SK-N-SH treated with all-trans-retinoic acid at 6 μM for 48 hours (cell line): ENCODE measurements around the gene ESPNL.

ENCODE experiments used
- ARNTL ChIP-seq: fragments of 450-650 bp; formaldehyde crosslinking; IDR thresholded peaks from 2 replicates; pipeline ENCODE4 v1.5.0; 2020; ENCODE audit warnings: low read depth, mild to moderate bottlenecking, moderate library complexity, borderline replicate concordance
- ISL1 ChIP-seq: fragments of 250-450 bp; sonication (Bioruptor Pico); IDR thresholded peaks from 2 replicates; pipeline ENCODE4 v2.1.2; 2022; ENCODE audit warnings: mild to moderate bottlenecking, moderate library complexity
- ZFP3 ChIP-seq: fragments of 250-450 bp; sonication (Bioruptor Pico); IDR thresholded peaks from 2 replicates; pipeline ENCODE4 v1.5.0; 2020; ENCODE audit warnings: mild to moderate bottlenecking, moderate library complexity
- ZFP30 ChIP-seq: fragments of 450-650 bp; formaldehyde crosslinking; IDR thresholded peaks from 2 replicates; pipeline ENCODE4 v1.5.0; 2022; ENCODE audit warnings: mild to moderate bottlenecking, moderate library complexity
- TF ChIP-seq, protein P1 (sequence below): fragments of 250-450 bp; sonication (Bioruptor Pico); IDR thresholded peaks from 2 replicates; pipeline ENCODE4 v1.5.1; 2020; ENCODE audit warnings: low read depth, mild to moderate bottlenecking, moderate library complexity
- TF ChIP-seq, protein P2 (sequence below): fragments of 250-450 bp; sonication (Bioruptor Pico); IDR thresholded peaks from 2 replicates; pipeline ENCODE4 v1.5.1; 2021; ENCODE audit warnings: mild to moderate bottlenecking, moderate library complexity
- TF ChIP-seq, protein P3 (sequence below): fragments of 250-450 bp; sonication (Bioruptor Pico); IDR thresholded peaks from 2 replicates; pipeline ENCODE4 v1.8.0; 2021; ENCODE audit warnings: low read depth, mild to moderate bottlenecking, moderate library complexity, borderline replicate concordance
- TF ChIP-seq, protein P4 (sequence below): fragments of 250-450 bp; sonication (Bioruptor Pico); IDR thresholded peaks from 2 replicates; pipeline ENCODE4 v1.8.0; 2020; ENCODE audit warnings: mild to moderate bottlenecking, moderate library complexity, borderline replicate concordance

DNA sequence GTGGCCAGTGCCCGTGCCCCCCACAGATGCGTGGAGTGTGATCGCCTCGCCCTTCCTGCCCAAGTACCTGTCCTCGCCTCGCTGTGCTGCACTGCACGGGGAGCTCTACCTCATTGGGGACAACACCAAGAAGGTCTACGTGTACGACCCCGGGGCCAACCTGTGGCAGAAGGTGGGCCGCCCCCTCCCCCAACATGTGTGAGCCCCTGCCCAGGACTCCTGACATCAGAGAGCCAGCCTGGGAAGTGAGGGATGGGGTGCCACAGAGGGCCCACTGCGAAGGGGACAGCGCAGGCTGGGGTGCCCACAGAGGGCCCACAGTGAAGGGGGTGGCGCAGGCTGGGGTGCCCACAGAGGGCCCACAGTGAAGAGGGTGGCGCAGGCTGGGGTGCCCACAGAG, 48.8 kb downstream of the ESPNL start:
- TF ChIP-seq ISL1 (no peak), ZFP30 (CRISPR knock-in tag) (no peak), ZFP3 (CRISPR knock-in tag) (no peak), ARNTL (CRISPR knock-in tag) (no peak)
- TF ChIP-seq, protein P1, sequence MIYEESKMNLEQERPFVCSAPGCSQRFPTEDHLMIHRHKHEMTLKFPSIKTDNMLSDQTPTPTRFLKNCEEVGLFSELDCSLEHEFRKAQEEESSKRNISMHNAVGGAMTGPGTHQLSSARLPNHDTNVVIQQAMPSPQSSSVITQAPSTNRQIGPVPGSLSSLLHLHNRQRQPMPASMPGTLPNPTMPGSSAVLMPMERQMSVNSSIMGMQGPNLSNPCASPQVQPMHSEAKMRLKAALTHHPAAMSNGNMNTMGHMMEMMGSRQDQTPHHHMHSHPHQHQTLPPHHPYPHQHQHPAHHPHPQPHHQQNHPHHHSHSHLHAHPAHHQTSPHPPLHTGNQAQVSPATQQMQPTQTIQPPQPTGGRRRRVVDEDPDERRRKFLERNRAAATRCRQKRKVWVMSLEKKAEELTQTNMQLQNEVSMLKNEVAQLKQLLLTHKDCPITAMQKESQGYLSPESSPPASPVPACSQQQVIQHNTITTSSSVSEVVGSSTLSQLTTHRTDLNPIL (CRISPR knock-in tag): no peak
- TF ChIP-seq, protein P2, sequence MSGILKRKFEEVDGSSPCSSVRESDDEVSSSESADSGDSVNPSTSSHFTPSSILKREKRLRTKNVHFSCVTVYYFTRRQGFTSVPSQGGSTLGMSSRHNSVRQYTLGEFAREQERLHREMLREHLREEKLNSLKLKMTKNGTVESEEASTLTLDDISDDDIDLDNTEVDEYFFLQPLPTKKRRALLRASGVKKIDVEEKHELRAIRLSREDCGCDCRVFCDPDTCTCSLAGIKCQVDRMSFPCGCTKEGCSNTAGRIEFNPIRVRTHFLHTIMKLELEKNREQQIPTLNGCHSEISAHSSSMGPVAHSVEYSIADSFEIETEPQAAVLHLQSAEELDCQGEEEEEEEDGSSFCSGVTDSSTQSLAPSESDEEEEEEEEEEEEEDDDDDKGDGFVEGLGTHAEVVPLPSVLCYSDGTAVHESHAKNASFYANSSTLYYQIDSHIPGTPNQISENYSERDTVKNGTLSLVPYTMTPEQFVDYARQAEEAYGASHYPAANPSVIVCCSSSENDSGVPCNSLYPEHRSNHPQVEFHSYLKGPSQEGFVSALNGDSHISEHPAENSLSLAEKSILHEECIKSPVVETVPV (CRISPR knock-in tag): no peak
- TF ChIP-seq, protein P3, sequence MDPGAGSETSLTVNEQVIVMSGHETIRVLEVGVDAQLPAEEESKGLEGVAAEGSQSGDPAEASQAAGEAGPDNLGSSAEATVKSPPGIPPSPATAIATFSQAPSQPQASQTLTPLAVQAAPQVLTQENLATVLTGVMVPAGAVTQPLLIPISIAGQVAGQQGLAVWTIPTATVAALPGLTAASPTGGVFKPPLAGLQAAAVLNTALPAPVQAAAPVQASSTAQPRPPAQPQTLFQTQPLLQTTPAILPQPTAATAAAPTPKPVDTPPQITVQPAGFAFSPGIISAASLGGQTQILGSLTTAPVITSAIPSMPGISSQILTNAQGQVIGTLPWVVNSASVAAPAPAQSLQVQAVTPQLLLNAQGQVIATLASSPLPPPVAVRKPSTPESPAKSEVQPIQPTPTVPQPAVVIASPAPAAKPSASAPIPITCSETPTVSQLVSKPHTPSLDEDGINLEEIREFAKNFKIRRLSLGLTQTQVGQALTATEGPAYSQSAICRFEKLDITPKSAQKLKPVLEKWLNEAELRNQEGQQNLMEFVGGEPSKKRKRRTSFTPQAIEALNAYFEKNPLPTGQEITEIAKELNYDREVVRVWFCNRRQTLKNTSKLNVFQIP (CRISPR knock-in tag): no peak
- TF ChIP-seq, protein P4, sequence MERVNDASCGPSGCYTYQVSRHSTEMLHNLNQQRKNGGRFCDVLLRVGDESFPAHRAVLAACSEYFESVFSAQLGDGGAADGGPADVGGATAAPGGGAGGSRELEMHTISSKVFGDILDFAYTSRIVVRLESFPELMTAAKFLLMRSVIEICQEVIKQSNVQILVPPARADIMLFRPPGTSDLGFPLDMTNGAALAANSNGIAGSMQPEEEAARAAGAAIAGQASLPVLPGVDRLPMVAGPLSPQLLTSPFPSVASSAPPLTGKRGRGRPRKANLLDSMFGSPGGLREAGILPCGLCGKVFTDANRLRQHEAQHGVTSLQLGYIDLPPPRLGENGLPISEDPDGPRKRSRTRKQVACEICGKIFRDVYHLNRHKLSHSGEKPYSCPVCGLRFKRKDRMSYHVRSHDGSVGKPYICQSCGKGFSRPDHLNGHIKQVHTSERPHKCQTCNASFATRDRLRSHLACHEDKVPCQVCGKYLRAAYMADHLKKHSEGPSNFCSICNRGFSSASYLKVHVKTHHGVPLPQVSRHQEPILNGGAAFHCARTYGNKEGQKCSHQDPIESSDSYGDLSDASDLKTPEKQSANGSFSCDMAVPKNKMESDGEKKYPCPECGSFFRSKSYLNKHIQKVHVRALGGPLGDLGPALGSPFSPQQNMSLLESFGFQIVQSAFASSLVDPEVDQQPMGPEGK (CRISPR knock-in tag): no peak
